Neural cell (in vitro differentiated cells): ENCODE data around the gene MLH1. TPM values are rescaled to one million over a fixed set of nuclear protein-coding genes. Genes with fewer than 3 reads are reported as not detected.

Source experiments
- H2AFZ ChIP-seq: fragments of 200-600, 300-800 bp; sonication (generic), shearing (Covaris generic); 2 replicates; pipeline ENCODE4 v1.6.0; 2014; ENCODE audit warnings: low read depth, mild to moderate bottlenecking, antibody characterized with exemption, low read length, moderate library complexity
- H3F3A ChIP-seq: fragments of 200-600 bp; shearing (Covaris generic); 2 replicates; pipeline ENCODE4 v1.6.1; 2016; ENCODE audit warnings: mild to moderate bottlenecking, moderate library complexity, mixed read lengths, antibody characterized with exemption, low read length; ENCODE audit not compliant: insufficient read depth, poor library complexity, severe bottlenecking
- H3K27ac ChIP-seq: fragments of 200-600, 300-800 bp; sonication (generic), shearing (Covaris generic); 2 replicates; pipeline ENCODE4 v1.5.1; 2014; ENCODE audit warnings: mild to moderate bottlenecking, low read length, moderate library complexity
- H3K27me3 ChIP-seq: fragments of 300-800, 200-600 bp; sonication (generic), shearing (Covaris generic); 2 replicates; pipeline ENCODE4 v1.6.0; 2014; ENCODE audit warnings: mild to moderate bottlenecking, low read depth, low read length, moderate library complexity; ENCODE audit not compliant: insufficient read depth
- H3K36me3 ChIP-seq: fragments of 300-800, 200-600 bp; sonication (generic), shearing (Covaris generic); 2 replicates; pipeline ENCODE4 v1.5.1; 2014; ENCODE audit warnings: mild to moderate bottlenecking, antibody characterized with exemption, low read length, moderate library complexity; ENCODE audit not compliant: insufficient read depth
- H3K4me2 ChIP-seq: fragments of 300-800, 200-600 bp; sonication (generic), shearing (Covaris generic); 2 replicates; pipeline ENCODE4 v1.6.0; 2014; ENCODE audit warnings: mild to moderate bottlenecking, low read length
- H3K4me3 ChIP-seq: fragments of 300-800, 200-600 bp; sonication (generic), shearing (Covaris generic); 2 replicates; pipeline ENCODE4 v1.5.1; 2014; ENCODE audit warnings: mild to moderate bottlenecking, low read length, moderate library complexity
- H3K79me2 ChIP-seq: fragments of 200-600 bp; shearing (Covaris generic); replicated peaks from 2 replicates; pipeline ENCODE4 v1.6.0; 2014; ENCODE audit warnings: mild to moderate bottlenecking, low read length, moderate library complexity; ENCODE audit not compliant: insufficient read depth
- H3K9ac ChIP-seq: fragments of 300-800, 200-600 bp; sonication (generic), shearing (Covaris generic); 2 replicates; pipeline ENCODE4 v1.6.1; 2016; ENCODE audit warnings: mild to moderate bottlenecking, low read length, mixed read lengths
- H3K9me2 ChIP-seq: fragments of 200-600 bp; shearing (Covaris generic); 2 replicates; pipeline ENCODE4 v1.6.1; 2016; ENCODE audit warnings: mild to moderate bottlenecking, low read length, mixed read lengths; ENCODE audit not compliant: insufficient read depth
- H3K9me3 ChIP-seq: fragments of 200-600, 300-800 bp; sonication (generic), shearing (Covaris generic); 2 replicates; pipeline ENCODE4 v1.6.1; 2016; ENCODE audit warnings: mild to moderate bottlenecking, mixed run types, low read length, moderate library complexity, mixed read lengths
- H4K20me1 ChIP-seq: fragments of 200-600 bp; shearing (Covaris generic); 2 replicates; pipeline ENCODE4 v1.6.1; 2016; ENCODE audit warnings: mild to moderate bottlenecking, mixed run types; ENCODE audit not compliant: insufficient read depth
- EP300 ChIP-seq: fragments of 450-650 bp; conservative IDR thresholded peaks from 2 replicates; pipeline ENCODE4 v1.6.1; 2014; ENCODE audit warnings: antibody characterized with exemption, mild to moderate bottlenecking, moderate library complexity; ENCODE audit not compliant: poor library complexity, severe bottlenecking
- EZH2 ChIP-seq: fragments of 200-600, 300-800 bp; shearing (Covaris generic), sonication (generic); IDR thresholded peaks from 2 replicates; pipeline ENCODE4 v1.6.1; 2014; ENCODE audit warnings: antibody characterized with exemption, low read length, borderline replicate concordance, mild to moderate bottlenecking; ENCODE audit not compliant: insufficient read depth, poor library complexity, severe bottlenecking
- MXI1 ChIP-seq: fragments of 450-650 bp; conservative IDR thresholded peaks from 2 replicates; pipeline ENCODE4 v1.6.1; 2014; ENCODE audit warnings: antibody characterized with exemption, mild to moderate bottlenecking; ENCODE audit not compliant: poor library complexity, severe bottlenecking
- POLR2AphosphoS5 ChIP-seq: IDR thresholded peaks from 2 replicates; pipeline ENCODE4 v1.6.1; 2012
- RAD21 ChIP-seq: fragments of 450-650 bp; conservative IDR thresholded peaks from 2 replicates; pipeline ENCODE4 v1.6.1; 2014; ENCODE audit warnings: antibody characterized with exemption, mild to moderate bottlenecking, moderate library complexity
- SMC3 ChIP-seq: fragments of 450-650 bp; conservative IDR thresholded peaks from 2 replicates; pipeline ENCODE4 v1.6.1; 2014; ENCODE audit warnings: antibody characterized with exemption, mild to moderate bottlenecking, moderate library complexity; ENCODE audit not compliant: poor library complexity
- TAF1 ChIP-seq: IDR thresholded peaks from 2 replicates; pipeline ENCODE4 v1.6.1; 2012; ENCODE audit warnings: low read depth
- polyA plus RNA-seq: library from polyadenylated mRNA; depleted of rRNA; stranded (reverse); fragments of >200 nt; gene quantifications from 2 replicates; pipeline ENCODE4 v1.2.3, GENCODE V29; 2014
- TF ChIP-seq, protein P1 (sequence below): fragments of 450-650 bp; IDR thresholded peaks from 2 replicates; pipeline ENCODE4 v1.5.1; 2014; ENCODE audit warnings: antibody characterized with exemption, mild to moderate bottlenecking, moderate library complexity; ENCODE audit not compliant: poor library complexity, severe bottlenecking
- TF ChIP-seq, protein P2 (sequence below): IDR thresholded peaks from 2 replicates; pipeline ENCODE4 v1.6.1; 2012; ENCODE audit warnings: borderline replicate concordance

MLH1 gene
- polyA plus RNA-seq, 1 donor from 2014 or later = 73.7 TPM

DNA sequence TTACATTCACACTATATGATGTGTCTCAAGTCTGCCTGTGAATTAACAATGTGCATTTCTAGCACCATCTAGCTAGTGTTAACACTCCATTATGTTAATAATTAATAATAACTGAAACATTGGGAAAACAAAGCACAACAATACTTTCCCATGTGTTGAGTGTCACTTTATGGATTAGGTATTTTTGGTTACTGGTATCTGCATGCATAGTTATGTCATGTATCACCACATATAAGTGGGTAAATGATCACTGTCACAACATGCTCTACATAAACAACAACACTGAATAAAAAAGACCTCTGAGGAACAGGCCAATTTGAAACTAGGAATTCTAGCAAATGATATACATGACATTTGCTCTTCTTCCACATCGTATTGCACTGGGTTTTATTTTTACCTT lies 74.7 kb downstream of the MLH1 start:
- H3K27me3 ChIP-seq = no peaks in the 10 kb centered on the region
- no peaks in the 10 kb centered on the region for H3K79me2 ChIP-seq
- no peak overlapping the region for H2AFZ ChIP-seq
- no peaks in the 10 kb centered on the region for H3K9me3 ChIP-seq
- no peaks in the 10 kb centered on the region for H3K9me2 ChIP-seq
- H3K27ac ChIP-seq = no peak overlapping the region
- H3K9ac ChIP-seq = no peak overlapping the region
- H4K20me1 ChIP-seq = no peaks in the 10 kb centered on the region
- H3K36me3 ChIP-seq = peaks cover 4% of the 10 kb centered on the region
- H3K4me2 ChIP-seq = no peak overlapping the region
- H3K4me3 ChIP-seq = no peak overlapping the region
- H3F3A ChIP-seq = no peaks in the 10 kb centered on the region
- no peak for TF ChIP-seq POLR2AphosphoS5
- TF ChIP-seq, protein P1, sequence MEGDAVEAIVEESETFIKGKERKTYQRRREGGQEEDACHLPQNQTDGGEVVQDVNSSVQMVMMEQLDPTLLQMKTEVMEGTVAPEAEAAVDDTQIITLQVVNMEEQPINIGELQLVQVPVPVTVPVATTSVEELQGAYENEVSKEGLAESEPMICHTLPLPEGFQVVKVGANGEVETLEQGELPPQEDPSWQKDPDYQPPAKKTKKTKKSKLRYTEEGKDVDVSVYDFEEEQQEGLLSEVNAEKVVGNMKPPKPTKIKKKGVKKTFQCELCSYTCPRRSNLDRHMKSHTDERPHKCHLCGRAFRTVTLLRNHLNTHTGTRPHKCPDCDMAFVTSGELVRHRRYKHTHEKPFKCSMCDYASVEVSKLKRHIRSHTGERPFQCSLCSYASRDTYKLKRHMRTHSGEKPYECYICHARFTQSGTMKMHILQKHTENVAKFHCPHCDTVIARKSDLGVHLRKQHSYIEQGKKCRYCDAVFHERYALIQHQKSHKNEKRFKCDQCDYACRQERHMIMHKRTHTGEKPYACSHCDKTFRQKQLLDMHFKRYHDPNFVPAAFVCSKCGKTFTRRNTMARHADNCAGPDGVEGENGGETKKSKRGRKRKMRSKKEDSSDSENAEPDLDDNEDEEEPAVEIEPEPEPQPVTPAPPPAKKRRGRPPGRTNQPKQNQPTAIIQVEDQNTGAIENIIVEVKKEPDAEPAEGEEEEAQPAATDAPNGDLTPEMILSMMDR = no peak
- TF ChIP-seq RAD21 = no peak

DNA sequence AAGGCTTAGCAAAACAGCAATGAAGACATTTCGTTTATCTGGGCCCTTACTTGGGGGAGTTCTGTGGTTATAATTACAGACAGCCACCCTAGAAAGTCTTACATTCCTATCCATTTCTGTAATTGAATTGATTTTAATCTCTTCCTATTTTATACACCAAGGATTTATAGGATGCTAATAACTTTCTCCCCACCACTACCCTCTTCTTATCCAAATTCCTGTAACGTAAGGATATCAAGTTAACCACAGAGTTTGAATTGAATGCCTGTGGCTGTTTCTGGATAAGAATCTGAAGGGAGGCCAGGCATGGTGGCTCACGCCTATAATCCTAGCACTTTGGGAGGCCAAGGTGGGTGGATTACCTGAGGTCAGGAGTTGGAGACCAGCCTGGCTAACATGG lies 78.6 kb downstream of the MLH1 start:
- no peaks in the 10 kb centered on the region for H3F3A ChIP-seq
- H3K27me3 ChIP-seq = no peaks in the 10 kb centered on the region
- H3K36me3 ChIP-seq = peaks cover 8% of the 10 kb centered on the region
- no peak overlapping the region for H3K9ac ChIP-seq
- no peak for TF ChIP-seq MXI1
- TF ChIP-seq TAF1 = no peak
- TF ChIP-seq SMC3 = no peak
- TF ChIP-seq EZH2 = no peak
- TF ChIP-seq, protein P2, sequence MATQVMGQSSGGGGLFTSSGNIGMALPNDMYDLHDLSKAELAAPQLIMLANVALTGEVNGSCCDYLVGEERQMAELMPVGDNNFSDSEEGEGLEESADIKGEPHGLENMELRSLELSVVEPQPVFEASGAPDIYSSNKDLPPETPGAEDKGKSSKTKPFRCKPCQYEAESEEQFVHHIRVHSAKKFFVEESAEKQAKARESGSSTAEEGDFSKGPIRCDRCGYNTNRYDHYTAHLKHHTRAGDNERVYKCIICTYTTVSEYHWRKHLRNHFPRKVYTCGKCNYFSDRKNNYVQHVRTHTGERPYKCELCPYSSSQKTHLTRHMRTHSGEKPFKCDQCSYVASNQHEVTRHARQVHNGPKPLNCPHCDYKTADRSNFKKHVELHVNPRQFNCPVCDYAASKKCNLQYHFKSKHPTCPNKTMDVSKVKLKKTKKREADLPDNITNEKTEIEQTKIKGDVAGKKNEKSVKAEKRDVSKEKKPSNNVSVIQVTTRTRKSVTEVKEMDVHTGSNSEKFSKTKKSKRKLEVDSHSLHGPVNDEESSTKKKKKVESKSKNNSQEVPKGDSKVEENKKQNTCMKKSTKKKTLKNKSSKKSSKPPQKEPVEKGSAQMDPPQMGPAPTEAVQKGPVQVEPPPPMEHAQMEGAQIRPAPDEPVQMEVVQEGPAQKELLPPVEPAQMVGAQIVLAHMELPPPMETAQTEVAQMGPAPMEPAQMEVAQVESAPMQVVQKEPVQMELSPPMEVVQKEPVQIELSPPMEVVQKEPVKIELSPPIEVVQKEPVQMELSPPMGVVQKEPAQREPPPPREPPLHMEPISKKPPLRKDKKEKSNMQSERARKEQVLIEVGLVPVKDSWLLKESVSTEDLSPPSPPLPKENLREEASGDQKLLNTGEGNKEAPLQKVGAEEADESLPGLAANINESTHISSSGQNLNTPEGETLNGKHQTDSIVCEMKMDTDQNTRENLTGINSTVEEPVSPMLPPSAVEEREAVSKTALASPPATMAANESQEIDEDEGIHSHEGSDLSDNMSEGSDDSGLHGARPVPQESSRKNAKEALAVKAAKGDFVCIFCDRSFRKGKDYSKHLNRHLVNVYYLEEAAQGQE = no peak
- TF ChIP-seq, protein P1 = no peak
- TF ChIP-seq POLR2AphosphoS5 = no peak
- TF ChIP-seq RAD21 = no peak
- no peak for TF ChIP-seq EP300
- H4K20me1 ChIP-seq = no peaks in the 10 kb centered on the region
- H3K79me2 ChIP-seq = no peaks in the 10 kb centered on the region
- H3K4me2 ChIP-seq = no peak overlapping the region
- H2AFZ ChIP-seq = no peak overlapping the region
- H3K27ac ChIP-seq = no peak overlapping the region
- H3K4me3 ChIP-seq = no peak overlapping the region
- no peaks in the 10 kb centered on the region for H3K9me3 ChIP-seq
- no peaks in the 10 kb centered on the region for H3K9me2 ChIP-seq
